Activated T-cell treated with anti-CD3 and anti-CD28 coated beads for 4 hours (primary cell): ENCODE data around the gene AIFM1.
A peak's percentile ranks its signal among the peaks of the same experiment; 100 is the strongest.
"Not testable (repeated sequence)": the region's sequence is repeated elsewhere in the genome, so short reads cannot be mapped to it uniquely, and the experiment has no call there.

Experiments used
- DNase-seq: peaks from one replicate; pipeline ENCODE4 v3.0.0-alpha.2; 2020

Gene AIFM1

DNA sequence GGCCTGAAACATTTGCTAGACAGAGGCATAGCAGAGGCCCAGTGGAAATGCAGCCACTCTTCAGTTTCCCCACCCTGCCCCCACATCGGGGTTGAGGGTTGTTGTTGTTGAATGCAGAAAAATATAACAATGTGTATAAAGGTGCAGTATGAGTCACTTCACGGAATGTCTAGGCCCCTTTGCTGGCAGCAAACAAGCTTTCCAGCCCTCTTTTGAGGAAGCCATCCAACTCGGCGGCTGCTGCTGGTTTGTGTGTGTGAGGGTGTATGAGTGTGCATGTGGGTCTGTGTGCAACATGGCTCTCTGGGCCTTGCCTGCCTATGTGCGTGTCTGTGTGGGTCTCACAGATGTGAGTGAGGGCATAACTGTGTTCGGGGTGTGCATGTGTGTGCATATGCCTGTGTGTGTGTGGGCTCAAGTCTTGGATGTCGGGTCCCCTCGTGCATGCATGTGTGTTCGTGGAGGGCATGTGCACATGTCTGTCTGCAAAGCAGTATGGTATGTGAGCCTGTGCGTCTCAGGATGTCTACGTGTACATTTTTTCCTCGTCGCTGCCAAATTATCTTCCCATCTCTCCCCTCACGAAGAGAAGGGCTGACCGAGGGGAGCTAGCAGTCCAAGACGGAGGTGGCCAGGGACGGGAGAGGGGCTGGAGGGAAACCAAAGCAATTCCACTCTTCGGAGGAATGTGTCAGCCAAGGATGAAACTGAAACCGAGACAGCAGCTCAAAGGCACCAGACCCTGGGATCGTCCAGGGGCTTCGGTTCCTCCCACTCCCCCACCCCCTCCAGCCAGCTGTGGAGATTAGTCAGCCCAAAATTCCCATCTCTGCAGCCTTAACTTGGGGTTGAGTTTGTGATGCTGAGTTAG is 47.0 kb downstream of the AIFM1 start:
- DNase-seq: no peak

DNA sequence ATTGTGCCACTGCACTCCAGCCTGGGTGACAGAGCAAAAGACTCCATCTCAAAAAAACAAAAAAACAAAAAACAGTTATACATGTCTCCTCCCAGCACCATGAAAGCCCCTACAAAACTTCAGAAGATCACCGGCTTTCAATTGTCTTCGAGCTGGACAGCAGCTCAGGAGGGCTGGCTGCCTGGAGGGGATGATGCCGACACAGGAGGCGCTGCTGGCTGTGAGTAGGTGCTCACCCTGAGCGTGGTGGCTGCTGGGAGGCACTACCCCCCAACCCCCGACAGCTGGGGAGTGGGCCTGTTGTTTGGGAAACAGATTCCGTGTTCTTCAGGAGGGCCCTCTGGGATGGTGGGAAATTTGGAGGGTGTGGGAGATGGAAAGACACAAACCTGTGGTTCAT is 48.5 kb downstream of the AIFM1 start:
- DNase-seq: no peak

DNA sequence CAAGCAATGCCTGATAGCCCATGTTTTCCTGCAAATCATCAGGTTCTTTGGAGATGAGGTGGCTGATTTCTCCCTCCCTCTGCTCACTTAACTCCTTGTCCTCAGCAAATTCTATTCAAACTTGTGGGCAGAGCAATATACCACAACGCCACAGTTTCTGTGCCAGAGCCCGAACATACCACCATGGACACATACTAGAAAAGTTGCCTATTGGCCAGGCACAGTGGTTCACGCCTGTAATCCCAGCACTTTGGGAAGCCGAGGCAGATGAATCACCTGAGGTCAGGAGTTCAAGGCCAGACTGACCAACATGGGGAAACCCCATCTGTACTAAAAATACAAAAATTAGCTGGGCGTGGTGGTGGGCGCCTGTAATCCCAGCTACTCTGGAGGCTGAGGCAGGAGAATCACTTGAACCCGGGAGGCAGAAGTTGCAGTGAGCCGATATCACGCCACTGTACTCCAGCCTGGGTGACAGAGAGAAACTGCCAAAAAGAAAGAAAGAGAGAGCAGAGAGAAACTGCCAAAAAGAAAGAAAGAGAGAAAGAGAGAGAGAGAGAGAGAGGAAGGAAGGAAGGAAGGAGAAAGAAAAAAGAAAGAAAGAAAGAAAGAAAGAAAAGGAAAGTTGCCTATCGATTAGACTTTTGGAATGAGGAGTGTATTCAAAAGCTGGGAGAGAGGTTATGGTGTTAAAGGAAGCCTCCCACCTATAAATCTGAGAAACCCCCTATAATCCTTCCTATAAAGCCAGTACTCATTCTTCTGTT is 50.3 kb downstream of the AIFM1 start:
- not testable (repeated sequence) for DNase-seq

DNA sequence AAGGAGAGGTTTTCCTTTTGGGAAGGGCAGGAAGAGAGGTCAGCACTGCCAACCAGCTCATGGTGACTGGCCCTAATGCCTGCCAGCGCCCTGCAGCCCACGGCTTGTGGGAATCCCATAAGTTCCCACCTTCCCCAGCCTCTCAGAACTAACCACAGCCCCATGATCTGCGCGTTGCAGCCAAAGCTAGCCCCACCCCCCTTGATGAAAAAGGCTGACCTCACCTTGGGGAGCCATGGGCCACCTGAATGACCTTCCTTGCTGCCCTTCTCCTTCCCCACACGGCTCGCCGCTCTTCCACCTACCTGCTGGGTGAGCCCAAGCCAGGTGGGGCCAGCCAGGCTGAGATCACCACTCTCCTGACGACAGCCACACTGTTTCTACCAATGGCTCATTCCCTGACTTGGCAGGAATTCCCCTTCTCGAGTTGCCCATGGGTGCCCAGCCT is 51.5 kb downstream of the AIFM1 start:
- no peak for DNase-seq

DNA sequence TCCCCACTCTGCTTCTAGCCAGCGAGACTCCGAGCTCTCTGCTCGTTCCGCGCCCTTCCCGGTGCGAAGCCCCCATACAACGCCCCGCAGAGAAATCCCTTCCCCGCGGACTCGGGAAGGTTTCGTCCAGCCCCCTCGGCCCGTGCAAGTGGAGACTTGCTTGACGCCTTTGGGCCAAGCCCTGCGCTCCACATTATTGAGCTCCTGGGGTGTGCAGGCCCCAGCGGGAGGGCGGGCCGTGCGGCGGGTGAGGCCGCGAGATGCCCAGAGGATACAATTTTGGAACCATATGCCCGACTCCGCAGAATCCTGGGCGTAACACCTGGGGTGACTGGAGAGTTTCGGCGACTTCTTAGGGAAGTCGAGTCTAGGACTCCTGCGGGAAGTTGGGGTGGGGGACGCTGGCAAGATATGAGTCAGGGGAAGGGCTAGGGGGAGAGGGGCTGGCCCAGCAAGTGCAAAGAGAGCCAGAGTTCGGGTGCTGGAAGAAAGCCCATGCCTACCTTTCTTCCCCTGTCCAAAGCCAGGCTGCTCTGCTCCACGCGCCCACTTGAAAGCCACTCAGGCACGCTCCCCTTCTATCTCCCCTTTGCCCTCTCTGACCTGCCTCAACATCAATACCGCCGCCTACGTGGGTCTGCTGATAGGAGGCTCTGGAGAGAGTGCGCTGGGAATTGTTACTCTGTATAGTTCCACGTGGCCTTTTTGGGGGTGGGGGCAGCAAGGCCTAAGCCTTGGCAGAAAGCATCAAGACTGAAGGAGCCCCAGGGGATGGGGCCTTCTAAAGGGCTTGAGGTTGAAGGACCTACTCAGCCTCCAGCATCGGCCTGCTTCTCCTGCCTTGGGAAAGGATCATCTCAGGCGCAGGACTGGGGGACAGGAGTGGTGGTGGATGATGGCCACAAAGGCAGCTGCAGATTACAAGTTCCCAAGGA is 54.2 kb downstream of the AIFM1 start:
- no peak for DNase-seq

DNA sequence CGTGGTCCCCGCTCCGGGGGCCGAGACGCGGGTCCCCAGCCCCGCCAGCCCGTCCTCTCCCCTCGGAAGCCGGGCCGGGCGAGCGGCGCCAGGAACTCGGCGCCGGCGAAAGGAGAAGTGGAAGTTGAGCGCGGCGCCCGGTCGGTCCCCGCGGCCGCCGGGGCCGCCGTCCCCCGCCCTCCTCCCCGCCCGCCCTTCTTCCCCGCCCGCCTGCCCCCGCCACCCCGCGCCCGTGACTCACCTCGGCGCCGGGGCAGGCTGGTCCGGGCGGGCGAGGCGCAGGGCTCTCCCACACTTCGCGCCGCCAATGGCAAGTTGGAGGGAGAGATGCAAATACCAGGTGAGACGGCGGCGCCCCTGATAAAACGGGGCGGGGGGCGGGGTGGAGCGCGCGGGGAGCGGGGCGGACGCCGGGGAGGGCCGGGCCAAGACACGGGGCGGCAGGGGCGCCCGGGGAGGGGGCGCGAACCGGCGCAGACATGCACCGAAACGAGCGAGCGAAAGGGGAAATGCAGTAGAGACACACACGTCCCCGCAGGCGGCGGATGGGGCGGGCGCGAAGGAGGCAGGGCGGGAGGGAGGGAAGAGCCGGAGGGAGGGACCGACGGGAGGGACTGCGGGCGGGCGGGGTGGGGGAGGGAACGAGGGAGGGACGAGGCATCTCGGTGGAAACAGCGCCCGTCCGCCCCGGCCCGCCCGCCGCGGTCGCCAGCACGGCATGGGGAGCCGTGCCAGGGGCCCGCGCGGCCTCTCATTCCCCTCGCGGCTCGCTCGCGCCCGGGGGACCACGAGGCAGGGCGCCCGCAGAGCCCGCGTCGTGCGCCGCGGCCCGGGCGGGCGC is 55.0 kb downstream of the AIFM1 start, which contains the start of gene ELF4:
TSS of gene ELF4 (minus strand) at position 119 of the 841 bp plus-strand sequence. CDS start 29,167 bp downstream, outside the sequence.
- DNase-seq: peak; percentile 33

DNA sequence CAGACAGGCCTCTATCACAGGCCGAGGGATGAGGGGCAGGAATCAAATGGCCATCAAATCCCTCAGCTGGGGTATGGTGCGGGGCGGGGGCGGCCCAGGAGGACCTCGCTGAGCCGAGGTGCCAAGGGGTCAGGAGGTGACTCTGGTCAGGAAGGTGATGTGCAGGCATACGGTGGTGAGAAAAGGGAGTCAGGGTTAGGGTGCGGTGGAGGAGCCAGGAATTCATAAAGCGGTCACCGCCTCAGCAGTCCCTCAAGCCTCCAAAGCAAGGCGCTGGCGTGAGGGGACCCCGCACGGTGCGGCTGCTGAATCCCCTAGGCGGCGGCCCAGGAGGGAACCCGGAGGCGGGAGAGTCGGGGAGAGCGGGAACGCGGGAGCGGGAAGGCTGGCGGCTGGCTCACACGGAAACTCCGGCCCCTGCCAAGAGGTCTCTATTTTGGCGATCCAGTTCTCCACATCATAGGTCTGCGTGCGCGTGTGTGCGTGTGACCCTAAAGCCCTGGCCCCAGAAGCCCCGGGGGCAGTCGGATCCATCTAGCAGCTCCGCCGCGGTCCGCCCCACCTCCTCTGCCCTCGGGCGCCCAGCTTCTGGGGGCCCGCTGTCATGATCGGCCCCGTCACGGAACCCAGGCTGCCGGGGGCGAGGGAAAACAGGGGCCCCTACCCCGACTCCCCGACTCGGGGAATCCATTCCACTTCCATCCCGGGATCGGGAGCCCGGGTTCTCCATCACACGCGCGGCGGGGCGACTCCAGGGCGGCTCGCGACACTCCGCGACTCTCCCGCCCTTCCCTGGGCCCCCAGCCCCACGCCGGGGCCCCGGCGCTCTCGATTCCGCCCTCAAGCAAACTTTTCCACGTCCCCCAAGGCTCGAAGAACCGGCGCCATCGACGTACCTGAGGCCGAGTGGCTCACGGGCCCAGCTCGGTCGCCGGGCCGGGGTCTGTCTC is 55.9 kb downstream of the AIFM1 start:
- DNase-seq: no peak

DNA sequence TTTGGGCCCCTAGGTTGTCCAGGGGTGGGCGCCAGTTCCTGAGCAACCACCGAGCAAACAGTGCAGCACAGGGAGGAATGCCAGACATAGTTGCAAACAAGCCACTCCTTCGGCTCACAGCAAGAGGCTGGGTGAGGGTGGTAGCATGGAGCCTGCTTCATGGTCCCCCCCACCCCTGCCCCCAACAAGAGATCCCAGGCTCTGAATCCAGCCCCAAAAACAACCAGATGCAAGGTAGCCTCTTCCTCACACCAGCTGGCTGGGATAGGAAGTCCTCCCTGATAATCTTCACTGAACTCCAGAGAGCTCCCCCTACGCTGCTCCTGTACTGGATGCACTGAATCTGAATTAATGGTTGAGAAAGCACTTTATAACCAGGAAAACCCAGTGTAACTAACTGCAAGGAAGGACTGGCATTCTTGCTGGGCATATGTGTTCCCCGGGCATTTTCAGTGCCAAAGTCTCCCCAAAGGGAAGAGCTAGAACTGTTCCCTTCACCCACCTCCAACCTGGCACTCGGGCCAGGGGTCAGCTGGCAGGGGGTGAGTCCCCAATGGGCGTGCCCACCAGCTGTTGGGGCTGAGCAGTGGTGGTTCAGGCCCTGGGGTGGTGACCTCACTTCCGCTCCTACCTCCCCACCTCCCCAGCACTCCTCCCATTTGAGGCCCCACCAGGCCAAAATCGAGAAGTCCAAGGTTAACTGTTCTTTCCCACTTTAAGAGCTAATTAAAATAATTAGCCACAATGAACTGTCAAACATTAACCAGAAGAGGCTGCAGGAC is 56.8 kb downstream of the AIFM1 start:
- no peak for DNase-seq

DNA sequence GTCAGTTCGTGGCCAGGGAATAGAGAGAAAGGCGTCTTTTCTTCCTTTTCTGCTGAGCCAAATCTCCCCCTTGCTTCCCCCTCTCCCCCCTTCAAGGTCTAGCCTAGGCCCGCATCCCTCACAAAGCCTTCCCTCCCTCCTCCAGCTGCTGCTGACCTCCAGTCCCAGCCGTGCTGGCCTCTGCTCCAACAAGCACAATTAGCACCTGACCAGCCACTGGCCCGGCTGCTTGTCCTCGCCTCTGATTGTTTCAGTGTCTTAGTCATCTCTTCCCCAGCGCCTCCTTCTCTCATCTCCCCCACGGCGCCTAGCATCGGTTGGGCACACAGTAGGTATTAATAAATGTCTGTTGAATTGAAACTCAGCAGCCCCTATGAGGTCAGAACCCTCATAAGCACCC is 59.6 kb downstream of the AIFM1 start:
- no peak for DNase-seq

DNA sequence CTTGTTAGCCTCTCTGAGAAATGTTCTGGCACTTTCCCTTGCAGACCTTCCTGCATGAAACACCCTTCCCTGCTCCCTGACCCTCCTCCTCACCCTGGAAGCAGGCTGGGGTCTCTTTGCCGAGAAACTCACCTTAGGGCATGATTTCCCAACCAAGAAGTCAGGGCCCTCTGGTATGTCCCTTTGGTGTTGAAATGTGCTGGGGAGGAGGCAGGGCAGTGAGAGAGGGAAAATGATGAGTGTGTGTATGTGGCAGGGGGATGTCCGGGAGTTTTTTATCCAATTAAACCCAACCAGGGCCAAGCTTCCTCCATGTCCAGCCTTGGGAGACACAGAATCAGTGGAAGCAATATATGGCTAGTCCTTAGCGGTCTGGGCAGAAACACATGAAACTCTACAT is 60.4 kb downstream of the AIFM1 start:
- no peak for DNase-seq

DNA sequence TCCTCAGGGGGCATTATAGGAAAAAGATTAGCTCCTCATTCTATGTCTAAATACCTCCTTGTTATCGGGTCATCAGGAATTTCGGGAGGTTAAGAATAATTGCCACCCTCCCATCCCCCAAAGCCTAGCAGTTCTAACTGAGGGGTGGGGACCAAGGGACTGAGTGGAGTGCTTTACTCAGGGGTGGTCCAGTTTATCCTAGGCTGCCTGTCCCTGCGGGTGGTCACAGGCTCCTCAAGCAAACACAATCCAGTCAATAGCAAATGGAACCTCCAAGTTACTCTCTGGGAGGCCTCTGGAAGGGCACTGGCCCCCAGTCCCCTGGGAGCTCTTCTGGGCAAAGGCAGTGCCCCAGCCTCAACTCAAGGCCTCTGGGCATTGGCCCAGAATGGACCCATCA is 62.0 kb downstream of the AIFM1 start:
- DNase-seq: no peak

DNA sequence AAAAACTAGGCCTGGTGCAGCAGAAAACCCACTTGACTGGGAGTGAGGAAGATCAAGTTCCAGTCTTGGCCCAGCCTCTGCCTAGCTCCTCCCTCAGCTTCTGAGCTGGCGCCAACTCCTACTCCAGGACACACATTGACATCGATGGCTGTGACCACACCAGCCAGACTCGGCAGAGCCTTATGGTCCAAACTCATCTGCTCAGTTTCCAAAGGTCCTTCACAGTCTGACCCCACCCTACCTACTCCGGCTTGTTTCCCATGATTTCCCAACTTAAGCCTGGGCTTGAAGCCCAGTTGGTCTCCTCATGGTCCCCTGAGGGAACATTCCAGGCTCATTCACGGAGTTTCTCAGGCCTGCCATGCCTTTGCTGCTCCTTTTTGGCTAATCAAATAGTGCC is 65.5 kb downstream of the AIFM1 start:
- DNase-seq: no peak

DNA sequence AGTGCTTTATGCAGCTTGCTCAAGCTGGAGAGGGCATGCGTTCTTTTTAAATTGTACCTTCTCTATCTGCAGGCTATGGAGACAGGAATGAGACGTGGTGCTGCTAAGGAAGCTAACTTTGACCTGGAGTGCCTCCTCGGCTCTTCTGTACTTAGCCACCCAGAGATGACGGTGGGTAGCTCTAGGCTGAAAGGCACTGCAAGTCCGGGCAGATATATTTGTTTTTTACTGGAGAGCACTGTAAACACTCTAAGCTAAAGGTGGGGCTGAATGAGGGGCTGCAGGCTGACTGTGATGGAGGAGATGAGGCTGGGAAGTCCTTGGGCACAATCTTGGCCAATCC is 67.5 kb downstream of the AIFM1 start:
- no peak for DNase-seq

DNA sequence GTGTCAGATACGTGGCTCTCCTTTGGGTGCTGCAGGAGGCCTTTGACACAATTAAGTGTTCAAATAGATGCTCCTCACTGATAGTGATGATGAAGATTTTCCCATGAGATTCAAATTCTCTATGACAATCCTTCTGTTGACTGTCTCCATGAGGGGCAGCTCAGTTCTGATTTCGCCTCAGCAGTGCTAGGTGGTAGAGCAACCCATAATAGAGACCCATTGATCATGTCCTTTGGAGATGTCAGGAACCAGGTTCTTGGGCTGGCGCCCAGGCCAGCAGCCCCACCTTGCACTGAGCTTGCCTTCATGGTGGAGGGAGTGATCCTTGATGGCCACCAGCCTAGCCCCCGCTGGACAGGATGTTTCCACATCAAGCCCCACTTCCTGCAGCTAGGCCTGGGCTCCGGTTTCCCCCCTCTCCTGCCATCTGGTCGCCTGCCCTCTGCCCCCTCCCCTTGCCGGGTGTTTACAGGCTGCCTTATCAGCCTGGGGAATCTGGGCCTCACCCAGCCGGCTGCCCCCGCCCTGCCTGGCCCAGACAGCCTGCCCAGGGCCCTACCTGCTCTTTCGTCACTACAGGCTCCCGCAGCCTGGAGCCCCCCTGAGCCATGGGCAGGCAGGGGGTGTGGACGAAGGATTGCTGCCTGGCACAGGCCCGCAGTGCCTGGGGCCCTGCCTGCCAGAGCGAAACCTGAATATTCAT is 68.0 kb downstream of the AIFM1 start:
- no peak for DNase-seq

DNA sequence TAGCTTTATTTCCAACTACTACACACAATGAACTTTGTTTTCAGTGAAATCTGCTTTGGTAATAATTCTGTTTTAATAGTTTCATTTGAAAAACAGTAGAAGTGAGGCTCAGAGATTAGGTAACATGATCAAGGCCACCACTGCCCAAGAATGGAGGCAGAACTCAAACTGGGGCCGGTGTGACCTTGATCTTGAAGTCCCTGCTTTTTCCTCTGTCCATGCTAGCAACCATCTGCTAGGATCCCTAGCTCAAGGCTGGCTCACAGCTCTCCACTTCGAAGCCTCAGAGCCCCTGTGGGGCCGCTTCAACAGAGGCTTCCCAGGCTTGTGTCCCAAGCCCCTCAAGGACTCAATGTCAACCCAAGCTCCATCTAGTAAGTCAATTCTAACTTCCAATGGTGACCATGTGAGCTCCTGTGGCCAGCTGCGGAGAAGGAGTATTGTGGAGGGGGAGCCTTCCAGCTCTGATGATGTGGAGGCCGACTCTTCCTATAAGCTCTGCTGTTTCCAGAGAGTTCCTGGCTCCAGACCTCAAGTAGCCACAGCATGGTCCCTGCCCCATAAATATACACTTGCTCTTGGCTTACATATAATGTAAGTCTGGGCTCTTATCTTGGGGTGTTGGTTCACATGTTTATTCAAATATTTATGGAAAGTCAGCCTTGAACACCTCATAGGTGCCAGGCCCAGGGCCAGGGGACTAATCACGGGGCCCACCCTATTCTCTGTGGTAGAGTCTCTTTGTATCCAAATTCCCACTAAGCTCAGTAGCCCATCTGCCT is 70.2 kb downstream of the AIFM1 start:
- DNase-seq: no peak

DNA sequence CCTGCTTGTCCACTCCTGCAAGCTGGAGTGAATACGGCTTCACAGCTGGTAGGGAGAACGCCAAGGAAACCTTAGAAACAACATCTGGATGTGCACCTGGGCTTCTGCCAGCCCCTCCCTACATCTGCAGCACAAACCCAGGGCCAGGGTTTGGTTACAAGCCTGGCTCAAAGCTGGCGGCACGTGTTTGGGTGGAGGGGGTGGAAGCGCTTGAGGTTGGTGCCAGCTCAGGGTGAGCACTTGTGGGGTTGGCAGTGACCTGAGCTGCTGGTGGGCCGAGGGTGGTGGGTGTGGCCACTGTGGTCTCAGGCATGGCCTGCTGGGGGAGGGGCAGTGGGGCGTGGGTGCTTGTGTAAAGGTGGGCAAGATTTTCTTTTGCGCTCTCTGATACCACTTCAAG is 70.9 kb downstream of the AIFM1 start:
- DNase-seq: no peak

DNA sequence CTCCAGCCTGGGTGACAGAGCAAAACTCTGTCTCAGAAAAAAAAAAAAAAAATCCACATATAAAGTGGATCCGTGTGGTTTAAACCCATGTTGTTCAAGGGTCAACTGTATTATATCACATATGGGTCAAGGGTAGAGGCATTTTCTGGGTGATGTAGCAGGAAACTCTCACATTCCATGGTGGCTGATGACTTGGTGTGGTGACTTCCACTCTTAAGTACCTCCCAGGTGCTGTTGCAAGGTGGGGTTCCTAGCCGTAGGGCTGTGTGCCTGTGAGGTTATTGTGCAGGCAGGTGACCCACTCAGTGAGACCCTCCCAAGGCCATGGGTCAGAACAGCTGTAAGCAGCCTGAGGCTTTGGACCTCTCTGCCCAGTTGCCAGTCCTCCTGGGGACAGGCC is 72.4 kb downstream of the AIFM1 start:
- DNase-seq: no peak

DNA sequence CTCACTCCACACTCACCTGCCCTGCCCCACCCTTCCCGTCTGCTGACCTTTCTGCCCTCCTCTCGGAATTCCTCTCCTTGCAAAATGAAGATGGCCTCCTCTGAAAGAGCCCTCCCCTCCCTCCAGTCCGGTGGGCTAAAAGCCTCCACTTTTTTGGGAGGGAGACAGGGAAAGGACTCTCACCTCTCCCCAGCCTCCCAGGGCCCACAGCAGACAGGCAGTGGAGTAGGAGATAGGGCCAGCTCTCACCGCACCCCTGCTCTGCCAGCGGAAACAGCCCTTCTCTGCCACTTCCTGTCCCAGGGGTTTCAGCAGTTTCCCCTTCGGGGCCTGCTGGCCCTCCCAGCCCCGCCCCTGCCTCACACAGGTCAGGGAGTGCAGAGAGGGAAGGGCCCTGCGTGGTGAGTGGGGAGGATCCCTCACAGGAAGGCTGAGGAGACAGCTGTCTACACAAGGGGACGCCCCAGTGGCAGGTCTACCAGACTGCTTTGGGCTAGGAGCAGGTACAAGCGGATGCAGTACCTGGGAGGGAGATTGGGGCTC is 73.6 kb downstream of the AIFM1 start:
- peak; percentile 43 for DNase-seq
